Measurements from ENCODE around the gene CHKB.

DNA sequence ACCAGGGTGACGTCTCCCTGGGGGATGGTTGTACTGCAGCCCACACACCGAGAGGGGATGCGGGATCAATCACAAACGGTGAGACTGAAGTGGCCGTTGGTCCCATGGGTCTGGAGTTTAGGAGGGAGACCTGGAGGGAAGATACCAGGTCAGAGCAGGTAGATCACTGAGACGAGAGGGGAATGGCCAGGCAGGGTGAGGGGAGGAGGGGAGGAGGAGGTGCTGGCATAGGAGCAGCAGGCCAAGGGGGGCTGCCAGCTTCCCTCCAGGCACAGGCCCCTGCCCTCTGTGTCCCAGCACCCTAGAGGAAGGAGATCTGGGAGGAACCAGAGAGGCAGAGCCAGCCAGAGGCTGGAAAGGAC is 25.0 kb upstream of the CHKB start:
- no peak for TF ChIP-seq REST (tag by site-specific recombination; IDR thresholded peaks at IDR 0.05)
- TF ChIP-seq, protein P1, sequence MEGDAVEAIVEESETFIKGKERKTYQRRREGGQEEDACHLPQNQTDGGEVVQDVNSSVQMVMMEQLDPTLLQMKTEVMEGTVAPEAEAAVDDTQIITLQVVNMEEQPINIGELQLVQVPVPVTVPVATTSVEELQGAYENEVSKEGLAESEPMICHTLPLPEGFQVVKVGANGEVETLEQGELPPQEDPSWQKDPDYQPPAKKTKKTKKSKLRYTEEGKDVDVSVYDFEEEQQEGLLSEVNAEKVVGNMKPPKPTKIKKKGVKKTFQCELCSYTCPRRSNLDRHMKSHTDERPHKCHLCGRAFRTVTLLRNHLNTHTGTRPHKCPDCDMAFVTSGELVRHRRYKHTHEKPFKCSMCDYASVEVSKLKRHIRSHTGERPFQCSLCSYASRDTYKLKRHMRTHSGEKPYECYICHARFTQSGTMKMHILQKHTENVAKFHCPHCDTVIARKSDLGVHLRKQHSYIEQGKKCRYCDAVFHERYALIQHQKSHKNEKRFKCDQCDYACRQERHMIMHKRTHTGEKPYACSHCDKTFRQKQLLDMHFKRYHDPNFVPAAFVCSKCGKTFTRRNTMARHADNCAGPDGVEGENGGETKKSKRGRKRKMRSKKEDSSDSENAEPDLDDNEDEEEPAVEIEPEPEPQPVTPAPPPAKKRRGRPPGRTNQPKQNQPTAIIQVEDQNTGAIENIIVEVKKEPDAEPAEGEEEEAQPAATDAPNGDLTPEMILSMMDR (tag by site-specific recombination; IDR thresholded peaks at IDR 0.05) = no peak
- no peak for TF ChIP-seq ZNF416 (tag by site-specific recombination; IDR thresholded peaks at IDR 0.05)
- TF ChIP-seq SP2 (tag by site-specific recombination; IDR thresholded peaks at IDR 0.05) = no peak
- TF ChIP-seq, protein P2, sequence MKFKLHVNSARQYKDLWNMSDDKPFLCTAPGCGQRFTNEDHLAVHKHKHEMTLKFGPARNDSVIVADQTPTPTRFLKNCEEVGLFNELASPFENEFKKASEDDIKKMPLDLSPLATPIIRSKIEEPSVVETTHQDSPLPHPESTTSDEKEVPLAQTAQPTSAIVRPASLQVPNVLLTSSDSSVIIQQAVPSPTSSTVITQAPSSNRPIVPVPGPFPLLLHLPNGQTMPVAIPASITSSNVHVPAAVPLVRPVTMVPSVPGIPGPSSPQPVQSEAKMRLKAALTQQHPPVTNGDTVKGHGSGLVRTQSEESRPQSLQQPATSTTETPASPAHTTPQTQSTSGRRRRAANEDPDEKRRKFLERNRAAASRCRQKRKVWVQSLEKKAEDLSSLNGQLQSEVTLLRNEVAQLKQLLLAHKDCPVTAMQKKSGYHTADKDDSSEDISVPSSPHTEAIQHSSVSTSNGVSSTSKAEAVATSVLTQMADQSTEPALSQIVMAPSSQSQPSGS (tag by site-specific recombination; IDR thresholded peaks at IDR 0.05; ENCODE audit: low read depth) = no peak
- TF ChIP-seq, protein P3, sequence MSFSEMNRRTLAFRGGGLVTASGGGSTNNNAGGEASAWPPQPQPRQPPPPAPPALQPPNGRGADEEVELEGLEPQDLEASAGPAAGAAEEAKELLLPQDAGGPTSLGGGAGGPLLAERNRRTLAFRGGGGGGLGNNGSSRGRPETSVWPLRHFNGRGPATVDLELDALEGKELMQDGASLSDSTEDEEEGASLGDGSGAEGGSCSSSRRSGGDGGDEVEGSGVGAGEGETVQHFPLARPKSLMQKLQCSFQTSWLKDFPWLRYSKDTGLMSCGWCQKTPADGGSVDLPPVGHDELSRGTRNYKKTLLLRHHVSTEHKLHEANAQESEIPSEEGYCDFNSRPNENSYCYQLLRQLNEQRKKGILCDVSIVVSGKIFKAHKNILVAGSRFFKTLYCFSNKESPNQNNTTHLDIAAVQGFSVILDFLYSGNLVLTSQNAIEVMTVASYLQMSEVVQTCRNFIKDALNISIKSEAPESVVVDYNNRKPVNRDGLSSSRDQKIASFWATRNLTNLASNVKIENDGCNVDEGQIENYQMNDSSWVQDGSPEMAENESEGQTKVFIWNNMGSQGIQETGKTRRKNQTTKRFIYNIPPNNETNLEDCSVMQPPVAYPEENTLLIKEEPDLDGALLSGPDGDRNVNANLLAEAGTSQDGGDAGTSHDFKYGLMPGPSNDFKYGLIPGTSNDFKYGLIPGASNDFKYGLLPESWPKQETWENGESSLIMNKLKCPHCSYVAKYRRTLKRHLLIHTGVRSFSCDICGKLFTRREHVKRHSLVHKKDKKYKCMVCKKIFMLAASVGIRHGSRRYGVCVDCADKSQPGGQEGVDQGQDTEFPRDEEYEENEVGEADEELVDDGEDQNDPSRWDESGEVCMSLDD (tag by site-specific recombination; IDR thresholded peaks at IDR 0.05) = no peak
- TF ChIP-seq ZBTB21 (tag by site-specific recombination; IDR thresholded peaks at IDR 0.05) = no peak
- TF ChIP-seq, protein P4, sequence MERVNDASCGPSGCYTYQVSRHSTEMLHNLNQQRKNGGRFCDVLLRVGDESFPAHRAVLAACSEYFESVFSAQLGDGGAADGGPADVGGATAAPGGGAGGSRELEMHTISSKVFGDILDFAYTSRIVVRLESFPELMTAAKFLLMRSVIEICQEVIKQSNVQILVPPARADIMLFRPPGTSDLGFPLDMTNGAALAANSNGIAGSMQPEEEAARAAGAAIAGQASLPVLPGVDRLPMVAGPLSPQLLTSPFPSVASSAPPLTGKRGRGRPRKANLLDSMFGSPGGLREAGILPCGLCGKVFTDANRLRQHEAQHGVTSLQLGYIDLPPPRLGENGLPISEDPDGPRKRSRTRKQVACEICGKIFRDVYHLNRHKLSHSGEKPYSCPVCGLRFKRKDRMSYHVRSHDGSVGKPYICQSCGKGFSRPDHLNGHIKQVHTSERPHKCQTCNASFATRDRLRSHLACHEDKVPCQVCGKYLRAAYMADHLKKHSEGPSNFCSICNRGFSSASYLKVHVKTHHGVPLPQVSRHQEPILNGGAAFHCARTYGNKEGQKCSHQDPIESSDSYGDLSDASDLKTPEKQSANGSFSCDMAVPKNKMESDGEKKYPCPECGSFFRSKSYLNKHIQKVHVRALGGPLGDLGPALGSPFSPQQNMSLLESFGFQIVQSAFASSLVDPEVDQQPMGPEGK (tag by site-specific recombination; IDR thresholded peaks at IDR 0.05) = no peak
- TF ChIP-seq, protein P5, sequence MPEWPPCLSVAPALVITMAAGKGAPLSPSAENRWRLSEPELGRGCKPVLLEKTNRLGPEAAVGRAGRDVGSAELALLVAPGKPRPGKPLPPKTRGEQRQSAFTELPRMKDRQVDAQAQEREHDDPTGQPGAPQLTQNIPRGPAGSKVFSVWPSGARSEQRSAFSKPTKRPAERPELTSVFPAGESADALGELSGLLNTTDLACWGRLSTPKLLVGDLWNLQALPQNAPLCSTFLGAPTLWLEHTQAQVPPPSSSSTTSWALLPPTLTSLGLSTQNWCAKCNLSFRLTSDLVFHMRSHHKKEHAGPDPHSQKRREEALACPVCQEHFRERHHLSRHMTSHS (tag by site-specific recombination; IDR thresholded peaks at IDR 0.05) = no peak
- TF ChIP-seq ZIC2 (tag by site-specific recombination; IDR thresholded peaks at IDR 0.05) = no peak
- no peak for TF ChIP-seq ZFP41 (tag by site-specific recombination; IDR thresholded peaks at IDR 0.05; ENCODE audit: borderline replicate concordance)
- TF ChIP-seq TSHZ1 (tag by site-specific recombination; IDR thresholded peaks at IDR 0.05; ENCODE audit: borderline replicate concordance) = no peak
